Parathyroid adenoma (tissue), 2 donors: ENCODE results near the gene SIRPD.
A peak's percentile ranks its signal among the peaks of the same experiment; 100 is the strongest.

ENCODE experiments used
- H2AFZ ChIP-seq: fragments of 300-600 bp; sonication (generic); one replicate; pipeline ENCODE4 v1.7.0; 2017; ENCODE audit warnings: antibody characterized with exemption, mild to moderate bottlenecking
- H3K27ac ChIP-seq: fragments of 300-600 bp; sonication (generic); one replicate; pipeline ENCODE4 v1.7.0; 2017
- H3K27me3 ChIP-seq: fragments of 300-600 bp; sonication (generic); one replicate; pipeline ENCODE4 v1.7.0; 2017; ENCODE audit warnings: low read length; ENCODE audit not compliant: control insufficient read depth, insufficient read depth
- H3K36me3 ChIP-seq: fragments of 300-600 bp; sonication (generic); one replicate; pipeline ENCODE4 v1.7.0; 2017; ENCODE audit warnings: low read length; ENCODE audit not compliant: control insufficient read depth, insufficient read depth
- H3K4me1 ChIP-seq: fragments of 300-600 bp; sonication (generic); one replicate; pipeline ENCODE4 v1.7.0; 2017; ENCODE audit warnings: control low read depth
- H3K4me2 ChIP-seq: fragments of 300-600 bp; sonication (generic); one replicate; pipeline ENCODE4 v1.7.0; 2017; ENCODE audit warnings: low read length
- H3K4me3 ChIP-seq: fragments of 300-600 bp; sonication (generic); one replicate; pipeline ENCODE4 v1.7.0; 2017; ENCODE audit warnings: low read depth, low read length
- H3K79me2 ChIP-seq: fragments of 300-600 bp; sonication (generic); one replicate; pipeline ENCODE4 v1.7.0; 2017; ENCODE audit warnings: control low read depth
- H3K9ac ChIP-seq: fragments of 300-600 bp; sonication (generic); one replicate; pipeline ENCODE4 v1.7.0; 2017; ENCODE audit warnings: mild to moderate bottlenecking
- H3K9me3 ChIP-seq: fragments of 300-600 bp; sonication (generic); one replicate; pipeline ENCODE4 v1.7.0; 2017; ENCODE audit warnings: low read length; ENCODE audit not compliant: control insufficient read depth
- CTCF ChIP-seq: fragments of 300-600 bp; sonication (generic); IDR thresholded peaks from one replicate; pipeline ENCODE4 v1.7.0; 2017; ENCODE audit warnings: antibody characterized with exemption, mild to moderate bottlenecking
- donor health status: primary hyperparathyroidism.

SIRPD gene

GRCh38 chr20:1508574-1508973 is 48.9 kb downstream of the SIRPD start:
- Histone ChIP-seq H3K27ac (no peak overlapping the region), H3K27me3 (no peaks in the 10 kb centered on the region), H3K4me2 (no peak overlapping the region)

GRCh38 chr20:1507276-1507675 is 50.2 kb downstream of the SIRPD start:
- Histone ChIP-seq H3K79me2 (no peaks in the 10 kb centered on the region), H3K4me2 (no peak overlapping the region), H3K36me3 (no peaks in the 10 kb centered on the region), H2AFZ (no peak overlapping the region), H3K4me1 (no peaks in the 10 kb centered on the region), H3K9me3 (no peaks in the 10 kb centered on the region), H3K4me3 (no peak overlapping the region), H3K27me3 (no peaks in the 10 kb centered on the region), H3K9ac (no peak overlapping the region), H3K27ac (no peak overlapping the region)
- TF ChIP-seq CTCF, result no peak

More at GRCh38 chr20:1508574-1508973, 48.9 kb downstream of the SIRPD start:
- no peak overlapping the region for H2AFZ ChIP-seq
- no peak for TF ChIP-seq CTCF
- no peaks in the 10 kb centered on the region for H3K79me2 ChIP-seq
- H3K4me1 ChIP-seq, result no peaks in the 10 kb centered on the region
- no peaks in the 10 kb centered on the region for H3K36me3 ChIP-seq
- H3K4me3 ChIP-seq, result no peak overlapping the region
- H3K9ac ChIP-seq, result no peak overlapping the region
- no peaks in the 10 kb centered on the region for H3K9me3 ChIP-seq

GRCh38 chr20:1505871-1506270 is 51.6 kb downstream of the SIRPD start:
- no peak overlapping the region for H3K4me3 ChIP-seq
- H3K9me3 ChIP-seq, result no peaks in the 10 kb centered on the region
- H3K36me3 ChIP-seq, result no peaks in the 10 kb centered on the region
- H3K27ac ChIP-seq, result no peak overlapping the region
- no peaks in the 10 kb centered on the region for H3K27me3 ChIP-seq
- no peaks in the 10 kb centered on the region for H3K4me1 ChIP-seq
- no peak overlapping the region for H3K4me2 ChIP-seq
- no peak overlapping the region for H2AFZ ChIP-seq
- H3K9ac ChIP-seq, result no peak overlapping the region
- TF ChIP-seq CTCF, result no peak
- H3K79me2 ChIP-seq, result no peaks in the 10 kb centered on the region

GRCh38 chr20:1505361-1505760 is 52.1 kb downstream of the SIRPD start:
- Histone ChIP-seq H3K4me1 (no peaks in the 10 kb centered on the region), H2AFZ (no peak overlapping the region), H3K27ac (no peak overlapping the region), H3K9me3 (no peaks in the 10 kb centered on the region), H3K27me3 (no peaks in the 10 kb centered on the region), H3K9ac (no peak overlapping the region), H3K4me3 (no peak overlapping the region), H3K4me2 (no peak overlapping the region), H3K79me2 (no peaks in the 10 kb centered on the region), H3K36me3 (no peaks in the 10 kb centered on the region)
- no peak for TF ChIP-seq CTCF

- no peaks in the 10 kb centered on the region for H3K27me3 ChIP-seq
- peak overlapping the region; percentile 13 for H2AFZ ChIP-seq
- no peaks in the 10 kb centered on the region for H3K4me1 ChIP-seq
- no peaks in the 10 kb centered on the region for H3K79me2 ChIP-seq
- peak; percentile 86 for TF ChIP-seq CTCF
- H3K4me2 ChIP-seq, result no peak overlapping the region
- no peaks in the 10 kb centered on the region for H3K36me3 ChIP-seq
- H3K27ac ChIP-seq, result no peak overlapping the region
- no peak overlapping the region for H3K9ac ChIP-seq
- no peaks in the 10 kb centered on the region for H3K9me3 ChIP-seq
- H3K4me3 ChIP-seq, result no peak overlapping the region
These were observed 53.8 kb downstream of the SIRPD start for GRCh38 chr20:1503564-1504227.
